Inferior parietal cortex (tissue), 1 donor: ENCODE results near the gene PRF1.
A peak's percentile ranks its signal among the peaks of the same experiment; 100 is the strongest.
"Not testable (repeated sequence)": the region's sequence is repeated elsewhere in the genome, so short reads cannot be mapped to it uniquely, and the experiment has no call there.

Experiments used
- DNase-seq: peaks from one replicate; pipeline ENCODE4 v3.0.0-alpha.2; 2016; ENCODE audit errors: extremely low spot score

The PRF1 gene

GRCh38 chr10:70594161-70594560, 8.4 kb downstream of the PRF1 start:
- DNase-seq: no peak

GRCh38 chr10:70593513-70593890, 9.0 kb downstream of the PRF1 start:
- no peak for DNase-seq

GRCh38 chr10:70592746-70593512, 9.6 kb downstream of the PRF1 start:
- no peak for DNase-seq

GRCh38 chr10:70592186-70592735, 10.3 kb downstream of the PRF1 start:
- no peak for DNase-seq

- DNase-seq: no peak
Observed at GRCh38 chr10:70590655-70591416, 11.7 kb downstream of the PRF1 start.

- no peak for DNase-seq
Observed at GRCh38 chr10:70589762-70590654, 12.5 kb downstream of the PRF1 start.

GRCh38 chr10:70588859-70589570, 13.5 kb downstream of the PRF1 start:
- DNase-seq: no peak

- DNase-seq: no peak
Observed at GRCh38 chr10:70588255-70588654, 14.3 kb downstream of the PRF1 start.

GRCh38 chr10:70587045-70587658, 15.4 kb downstream of the PRF1 start:
- DNase-seq: peak; percentile 75

GRCh38 chr10:70586348-70586930, 16.1 kb downstream of the PRF1 start:
- no peak for DNase-seq

GRCh38 chr10:70585578-70586169, 16.9 kb downstream of the PRF1 start:
- DNase-seq: no peak

GRCh38 chr10:70584909-70585544, 17.5 kb downstream of the PRF1 start:
- DNase-seq: no peak

GRCh38 chr10:70584366-70584765, 18.2 kb downstream of the PRF1 start:
- DNase-seq: no peak

- no peak for DNase-seq
Observed at GRCh38 chr10:70583669-70584037, 18.9 kb downstream of the PRF1 start.

GRCh38 chr10:70582793-70583668, 19.5 kb downstream of the PRF1 start:
- no peak for DNase-seq

GRCh38 chr10:70581176-70581575, 21.4 kb downstream of the PRF1 start:
- DNase-seq: not testable (repeated sequence)

GRCh38 chr10:70579234-70580002, 23.1 kb downstream of the PRF1 start:
- DNase-seq: no peak
